IMR-90 (cell line): Measurements from ENCODE around the gene COQ10A. TPM values are rescaled to one million over a fixed set of nuclear protein-coding genes. Genes with fewer than 3 reads are reported as not detected.

Experiments
- ATAC-seq: fragments of 200-7000 bp; cut with Tn5 transposase; 2 replicates; pipeline ENCODE4 v1.9.1; 2020; ENCODE audit warnings: low read depth, mild to moderate bottlenecking, moderate library complexity
- BruUV-seq: library from RNA; stranded (reverse); fragments of 400-500 nt; replicated peaks from 2 replicates; lab custom pipeline; 2021; lab: Mats Ljungman, UMichigan
- CTCF ChIA-PET: fragments of 300-600 bp; formaldehyde crosslinking; extraction: SDS; loops from one replicate; lab custom pipeline; 2021; ENCODE audit warnings: antibody characterized with exemption; lab: Yijun Ruan, JAX
- POLR2A ChIA-PET: fragments of 300-600 bp; sonication (Branson Sonifier 250); formaldehyde crosslinking; loops from one replicate; lab custom pipeline; 2022; ENCODE audit warnings: antibody characterized with exemption; ENCODE audit not compliant: unreplicated experiment; lab: Charles Lee
- DNase-seq: peaks from one replicate; pipeline ENCODE4 v3.0.0; 2013
- H2AFZ ChIP-seq: replicated peaks from 2 replicates; pipeline ENCODE3; 2013; ENCODE audit warnings: low read length, mild to moderate bottlenecking; ENCODE audit not compliant: poor library complexity
- H2AK5ac ChIP-seq: 2 replicates; pipeline ENCODE4 v1.6.1; 2013; ENCODE audit warnings: low read depth, low read length, inconsistent platforms
- H2AK9ac ChIP-seq: replicated peaks from 2 replicates; pipeline ENCODE3; 2013; ENCODE audit warnings: mild to moderate bottlenecking, low read depth, low read length, moderate library complexity; ENCODE audit not compliant: poor library complexity
- H2BK120ac ChIP-seq: 2 replicates; pipeline ENCODE4 v1.6.1; 2013; ENCODE audit warnings: low read depth, low read length, inconsistent platforms
- H2BK15ac ChIP-seq: 3 replicates; pipeline ENCODE4 v1.6.1; 2013; ENCODE audit warnings: low read depth, low read length, inconsistent platforms
- H2BK20ac ChIP-seq: 2 replicates; pipeline ENCODE4 v1.6.1; 2013; ENCODE audit warnings: low read depth, mild to moderate bottlenecking, inconsistent platforms, low read length, moderate library complexity
- H2BK5ac ChIP-seq: 2 replicates; pipeline ENCODE4 v1.6.1; 2013; ENCODE audit warnings: mild to moderate bottlenecking, low read depth, low read length, inconsistent platforms; ENCODE audit not compliant: poor library complexity, severe bottlenecking
- H3K14ac ChIP-seq: replicated peaks from 2 replicates; pipeline ENCODE4 v1.6.1; 2013; ENCODE audit warnings: low read depth, low read length, inconsistent platforms
- H3K18ac ChIP-seq: 2 replicates; pipeline ENCODE4 v1.6.1; 2013; ENCODE audit warnings: low read depth, low read length, control low read depth
- H3K23ac ChIP-seq: 2 replicates; pipeline ENCODE4 v1.6.1; 2013; ENCODE audit warnings: low read depth, low read length, inconsistent platforms
- H3K27ac ChIP-seq: 2 replicates; pipeline ENCODE4 v1.5.1; 2013; ENCODE audit warnings: mild to moderate bottlenecking, control low read depth, low read length; ENCODE audit not compliant: insufficient read depth
- H3K27me3 ChIP-seq: 2 replicates; pipeline ENCODE4 v1.6.1; 2013; ENCODE audit warnings: low read length; ENCODE audit not compliant: control insufficient read depth, insufficient read depth
- H3K36me3 ChIP-seq: 2 replicates; pipeline ENCODE4 v1.6.1; 2013; ENCODE audit warnings: low read length, mixed read lengths; ENCODE audit not compliant: control insufficient read depth, insufficient read depth
- H3K4ac ChIP-seq: 2 replicates; pipeline ENCODE4 v1.6.1; 2013; ENCODE audit warnings: low read depth, low read length, inconsistent platforms
- H3K4me1 ChIP-seq: 2 replicates; pipeline ENCODE4 v1.6.1; 2013; ENCODE audit warnings: low read length, mixed read lengths; ENCODE audit not compliant: control insufficient read depth, insufficient read depth
- H3K4me2 ChIP-seq: 2 replicates; pipeline ENCODE4 v1.6.1; 2013; ENCODE audit warnings: low read depth, mild to moderate bottlenecking, control low read depth, low read length, moderate library complexity
- H3K4me3 ChIP-seq: 2 replicates; pipeline ENCODE4 v1.5.1; 2013; ENCODE audit warnings: low read depth, mild to moderate bottlenecking, control low read depth, low read length, moderate library complexity; ENCODE audit not compliant: insufficient read depth
- H3K56ac ChIP-seq: 2 replicates; pipeline ENCODE4 v1.6.1; 2013; ENCODE audit warnings: low read length, inconsistent platforms; ENCODE audit not compliant: insufficient read depth; ENCODE audit errors: extremely low read depth
- H3K79me1 ChIP-seq, 2 experiments: 2 replicates each; pipeline ENCODE4 v1.6.1; 2013; ENCODE audit warnings: low read length in 2 of 2, inconsistent platforms in 1 of 2, low read depth in 1 of 2
- H3K9ac ChIP-seq: 2 replicates; pipeline ENCODE4 v1.6.1; 2013; ENCODE audit warnings: low read depth, low read length, control low read depth
- H3K9me1 ChIP-seq: 2 replicates; pipeline ENCODE4 v1.6.1; 2013; ENCODE audit warnings: low read length, inconsistent platforms; ENCODE audit not compliant: insufficient read depth
- H3K9me3 ChIP-seq: 2 replicates; pipeline ENCODE4 v1.6.1; 2013; ENCODE audit warnings: low read length; ENCODE audit not compliant: control insufficient read depth, insufficient read depth
- H4K20me1 ChIP-seq: 2 replicates; pipeline ENCODE4 v1.6.1; 2013; ENCODE audit warnings: low read length, inconsistent platforms; ENCODE audit not compliant: insufficient read depth
- H4K5ac ChIP-seq: 2 replicates; pipeline ENCODE4 v1.6.1; 2013; ENCODE audit warnings: mild to moderate bottlenecking, low read depth, low read length, control low read depth
- H4K8ac ChIP-seq, 2 experiments: 2 replicates each; pipeline ENCODE4 v1.6.1; 2013; ENCODE audit warnings: low read depth in 2 of 2, low read length in 2 of 2, control low read depth in 1 of 2, inconsistent platforms in 1 of 2
- H4K91ac ChIP-seq: 2 replicates; pipeline ENCODE4 v1.6.1; 2013; ENCODE audit warnings: low read depth, low read length, inconsistent platforms; ENCODE audit not compliant: insufficient read depth
- CHD1 ChIP-seq: IDR thresholded peaks from 2 replicates; pipeline ENCODE4 v1.6.1; 2012; ENCODE audit warnings: low read depth, low read length, improper control_type of control experiment
- FOS ChIP-seq: fragments of 150-350 bp; IDR thresholded peaks from 2 replicates; pipeline ENCODE4 v1.6.1; 2016; ENCODE audit warnings: low read depth, low read length
- MAFK ChIP-seq: IDR thresholded peaks from 2 replicates; pipeline ENCODE4 v1.6.1; 2012; ENCODE audit warnings: low read depth, low read length, improper control_type of control experiment
- MAZ ChIP-seq: IDR thresholded peaks from 2 replicates; pipeline ENCODE4 v1.6.1; 2012; ENCODE audit warnings: low read depth, mild to moderate bottlenecking, low read length, improper control_type of control experiment, moderate library complexity, borderline replicate concordance
- RFX5 ChIP-seq: IDR thresholded peaks from 2 replicates; pipeline ENCODE4 v1.8.0; 2012; ENCODE audit warnings: low read depth, mild to moderate bottlenecking, low read length, moderate library complexity
- USF2 ChIP-seq: fragments of 150-350 bp; IDR thresholded peaks from 2 replicates; pipeline ENCODE4 v1.6.1; 2017; ENCODE audit warnings: mild to moderate bottlenecking, antibody characterized with exemption, low read length, low read depth
- WGBS, 2 experiments: methylation state at CpG; one replicate each; pipeline versions ENCODE4 v1.1.5 to v1.1.7; 2013; ENCODE audit warnings: missing lambda C conversion rate in 2 of 2; ENCODE audit not compliant: insufficient read length in 1 of 2; ENCODE audit errors: extremely low coverage in 2 of 2; 5-methylcytosine and 5-hydroxymethylcytosine counted together
- dilution Hi-C: fragments of 300-500 bp; cut with HindIII; formaldehyde crosslinking; loops from one replicate; pipeline ENCODE4 v1.14.3; 2018; ENCODE audit warnings: low sequenced_read_pairs; ENCODE audit not compliant: unreplicated experiment
- in situ Hi-C: fragments of 300-500 bp; cut with MboI; formaldehyde crosslinking; loops from 3 replicates; pipeline ENCODE4 v1.14.3; 2019; ENCODE audit warnings: low sequenced_read_pairs, inconsistent platforms, mixed read lengths
- intact Hi-C: fragments of 100-400 bp; cut with micrococcal nuclease; formaldehyde crosslinking; loops from 2 replicates; pipeline ENCODE4 v1.10.0; 2022
- polyA plus RNA-seq, 3 experiments: library from polyadenylated mRNA; depleted of rRNA; stranded (reverse); fragments of >200 nt; gene quantifications; 2 replicates each; pipeline ENCODE4 v1.2.3, GENCODE V29; 2012; ENCODE audit warnings: low replicate concordance in 1 of 3
- total RNA-seq: library from RNA; depleted of rRNA; stranded (reverse); fragments of >200 nt; gene quantifications from 2 replicates; pipeline ENCODE4 v1.2.3, GENCODE V29; 2012
- TF ChIP-seq, protein P1 (sequence below): conservative IDR thresholded peaks from 2 replicates; pipeline ENCODE4 v1.5.1; 2012; ENCODE audit warnings: mild to moderate bottlenecking, low read depth, low read length, improper control_type of control experiment

The COQ10A gene
- total and polyA plus RNA-seq, 2 of the 4 experiments (the other 2 are of a cell fraction): 4.7 to 10.8 TPM

DNA sequence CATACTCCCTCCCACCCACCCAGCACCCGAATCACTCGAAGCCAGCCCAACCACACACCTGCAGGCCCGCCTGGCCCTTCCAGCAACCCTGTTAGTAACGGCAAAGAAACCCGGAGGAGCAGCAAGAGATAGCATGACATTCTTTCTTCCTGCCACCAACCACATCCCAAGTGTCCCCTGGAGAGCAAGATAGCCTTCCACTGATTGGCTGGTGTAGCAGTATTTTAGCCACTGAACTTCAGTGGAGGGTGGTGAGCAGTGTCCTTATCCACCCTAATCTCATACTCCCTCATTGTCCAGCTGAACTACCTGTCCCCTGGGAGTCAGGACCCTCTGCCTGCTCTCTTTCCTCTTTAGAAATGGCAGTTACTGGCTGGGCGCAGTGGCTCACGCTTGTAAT lies 37.7 kb upstream of the COQ10A start:
- no peak overlapping the region for H2AK9ac ChIP-seq
- TF ChIP-seq MAFK: no peak
- TF ChIP-seq RFX5: no peak
- no peak for TF ChIP-seq USF2
- no peak for TF ChIP-seq CHD1
- no peak for TF ChIP-seq FOS
- TF ChIP-seq, protein P1, sequence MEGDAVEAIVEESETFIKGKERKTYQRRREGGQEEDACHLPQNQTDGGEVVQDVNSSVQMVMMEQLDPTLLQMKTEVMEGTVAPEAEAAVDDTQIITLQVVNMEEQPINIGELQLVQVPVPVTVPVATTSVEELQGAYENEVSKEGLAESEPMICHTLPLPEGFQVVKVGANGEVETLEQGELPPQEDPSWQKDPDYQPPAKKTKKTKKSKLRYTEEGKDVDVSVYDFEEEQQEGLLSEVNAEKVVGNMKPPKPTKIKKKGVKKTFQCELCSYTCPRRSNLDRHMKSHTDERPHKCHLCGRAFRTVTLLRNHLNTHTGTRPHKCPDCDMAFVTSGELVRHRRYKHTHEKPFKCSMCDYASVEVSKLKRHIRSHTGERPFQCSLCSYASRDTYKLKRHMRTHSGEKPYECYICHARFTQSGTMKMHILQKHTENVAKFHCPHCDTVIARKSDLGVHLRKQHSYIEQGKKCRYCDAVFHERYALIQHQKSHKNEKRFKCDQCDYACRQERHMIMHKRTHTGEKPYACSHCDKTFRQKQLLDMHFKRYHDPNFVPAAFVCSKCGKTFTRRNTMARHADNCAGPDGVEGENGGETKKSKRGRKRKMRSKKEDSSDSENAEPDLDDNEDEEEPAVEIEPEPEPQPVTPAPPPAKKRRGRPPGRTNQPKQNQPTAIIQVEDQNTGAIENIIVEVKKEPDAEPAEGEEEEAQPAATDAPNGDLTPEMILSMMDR: no peak
- no peak for TF ChIP-seq MAZ
- no CpG with 5 or more reads among the region's 7 CpGs for WGBS, 2 experiments

More for the DNA sequence above, 37.7 kb upstream of the COQ10A start:
- no peak overlapping the region for H3K27ac ChIP-seq
- no peak overlapping the region for H4K8ac ChIP-seq
- ATAC-seq: no peak
- dilution Hi-C loops: no loop called here
- POLR2A ChIA-PET: no interaction called here
- no peak overlapping the region for H3K23ac ChIP-seq
- TSS peak; percentile 95 for BruUV-seq
- CTCF ChIA-PET: no interaction called here
- no peak overlapping the region for H4K5ac ChIP-seq
- no peak overlapping the region for H4K91ac ChIP-seq
- H2AK5ac ChIP-seq: no peak overlapping the region
- H3K79me1 ChIP-seq: peaks cover 14 to 15% of the 10 kb centered on the region in 2 experiments
- H3K9me1 ChIP-seq: peaks cover 8% of the 10 kb centered on the region
- H3K4me3 ChIP-seq: no peak overlapping the region
- no peak overlapping the region for H3K4me2 ChIP-seq
- no peak overlapping the region for H2AFZ ChIP-seq
- H2BK120ac ChIP-seq: no peak overlapping the region
- H3K56ac ChIP-seq: no peak overlapping the region
- no peak overlapping the region for H3K9ac ChIP-seq
- no peak overlapping the region for H2BK5ac ChIP-seq
- H3K14ac ChIP-seq: no peak overlapping the region
- no peak for DNase-seq
- no peaks in the 10 kb centered on the region for H3K9me3 ChIP-seq
- H2BK20ac ChIP-seq: no peak overlapping the region
- no peaks in the 10 kb centered on the region for H4K20me1 ChIP-seq
- no peak overlapping the region for H3K18ac ChIP-seq
- in situ Hi-C loops: no loop called here
- peaks cover 6% of the 10 kb centered on the region; the same call in 1 of the 2 replicates for H3K36me3 ChIP-seq
- no peak overlapping the region for H3K4ac ChIP-seq
- no peaks in the 10 kb centered on the region for H3K27me3 ChIP-seq
- H3K4me1 ChIP-seq: no peaks in the 10 kb centered on the region; the same call in 1 of the 2 replicates
- H2BK15ac ChIP-seq: no peak overlapping the region
- intact Hi-C loops: no loop called here
